Measurements from ENCODE around the gene CALY. TPM values are rescaled to one million over a fixed set of nuclear protein-coding genes. Genes with fewer than 3 reads are reported as not detected.

Gene CALY
- polyA plus RNA-seq, 1 of the 3 experiments (the other 2 are of a cell fraction), result 3.3 TPM

DNA sequence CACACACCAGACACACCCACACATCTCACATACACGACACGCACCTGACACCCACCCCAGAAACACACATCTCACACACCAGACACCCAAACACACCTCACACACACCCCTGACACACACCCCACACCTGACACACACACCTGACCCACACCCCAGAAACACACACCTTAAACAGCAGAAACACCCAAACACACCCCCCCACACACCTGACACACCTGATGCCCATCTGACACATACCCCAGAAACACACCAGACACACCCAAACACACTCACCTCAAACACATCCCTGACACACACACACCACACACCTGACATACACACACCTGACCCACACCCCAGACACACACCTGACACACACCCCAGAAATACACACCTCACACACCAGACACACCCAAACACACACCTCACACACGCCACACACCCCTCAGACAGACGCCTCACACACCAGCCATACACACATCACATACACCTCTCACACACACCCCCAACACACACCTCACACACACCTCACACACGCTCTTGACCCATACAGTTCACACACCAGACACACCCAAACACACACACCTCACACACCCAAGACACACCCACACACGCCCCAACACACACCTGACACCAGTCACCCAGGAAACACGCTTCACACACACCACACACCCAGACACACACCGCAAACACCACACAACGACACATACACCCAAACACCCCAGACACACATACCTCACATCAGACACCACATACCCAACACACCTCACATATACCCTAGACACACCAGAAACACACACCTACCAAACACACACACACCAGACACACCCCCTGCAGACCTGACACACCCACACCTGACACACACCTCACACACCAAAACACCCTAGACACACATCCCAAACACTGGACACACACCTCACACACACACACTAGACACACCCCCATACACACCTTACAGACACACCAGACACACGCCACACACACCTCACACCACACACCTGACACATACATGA is 1.7 kb upstream of the CALY start:
- Histone ChIP-seq H3K79me2 (ENCODE audit: insufficient read depth) (no peaks in the 10 kb centered on the region), H3K36me3 (replicated peaks in 1 of 2; ENCODE audit: control insufficient read depth in 1 of 2, insufficient read depth in 2 of 2, low read length in 1 of 2) (no peaks in the 10 kb centered on the region), H2AFZ (ENCODE audit: low read depth) (no peak overlapping the region), H3K27ac (ENCODE audit: low read depth in 2 of 2, low read length in 1 of 2) (no peak overlapping the region), H3K4me3 (ENCODE audit: low read depth in 2 of 2, low read length in 1 of 2) (no peak overlapping the region), H3K4me2 (no peak overlapping the region), H3K9me3 (no peaks in the 10 kb centered on the region), H3K9me2 (no peaks in the 10 kb centered on the region), H3F3A (replicated peaks; ENCODE audit: insufficient read depth) (no peaks in the 10 kb centered on the region), H3K9ac (no peak overlapping the region), H3K4me1 (ENCODE audit: control insufficient read depth in 1 of 2, insufficient read depth in 2 of 2, low read depth in 1 of 2, low read length in 1 of 2) (peaks cover 0 to 2% of the 10 kb centered on the region in 2 experiments; a peak in 2 of 4 replicates), H4K20me1 (ENCODE audit: insufficient read depth) (no peaks in the 10 kb centered on the region), H3K27me3 (ENCODE audit: insufficient read depth) (peaks cover 66% of the 10 kb centered on the region)
- 42% methylated on average over 10 of the region's 10 CpGs for WGBS (ENCODE audit: low lambda C conversion rate)
- TF ChIP-seq FOSL2 (IDR thresholded peaks at IDR 0.05; ENCODE audit: borderline replicate concordance, low read depth) (no peak), NRF1 (IDR thresholded peaks at IDR 0.05; ENCODE audit: low read depth, low read length) (no peak), EP300 (IDR thresholded peaks at IDR 0.05; ENCODE audit: borderline replicate concordance in 1 of 2, low read depth in 1 of 2, low read length in 1 of 2) (no peak)
- TF ChIP-seq, protein P1, sequence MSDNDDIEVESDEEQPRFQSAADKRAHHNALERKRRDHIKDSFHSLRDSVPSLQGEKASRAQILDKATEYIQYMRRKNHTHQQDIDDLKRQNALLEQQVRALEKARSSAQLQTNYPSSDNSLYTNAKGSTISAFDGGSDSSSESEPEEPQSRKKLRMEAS (IDR thresholded peaks at IDR 0.05; ENCODE audit: low read depth), result no peak
- TF ChIP-seq, protein P2, sequence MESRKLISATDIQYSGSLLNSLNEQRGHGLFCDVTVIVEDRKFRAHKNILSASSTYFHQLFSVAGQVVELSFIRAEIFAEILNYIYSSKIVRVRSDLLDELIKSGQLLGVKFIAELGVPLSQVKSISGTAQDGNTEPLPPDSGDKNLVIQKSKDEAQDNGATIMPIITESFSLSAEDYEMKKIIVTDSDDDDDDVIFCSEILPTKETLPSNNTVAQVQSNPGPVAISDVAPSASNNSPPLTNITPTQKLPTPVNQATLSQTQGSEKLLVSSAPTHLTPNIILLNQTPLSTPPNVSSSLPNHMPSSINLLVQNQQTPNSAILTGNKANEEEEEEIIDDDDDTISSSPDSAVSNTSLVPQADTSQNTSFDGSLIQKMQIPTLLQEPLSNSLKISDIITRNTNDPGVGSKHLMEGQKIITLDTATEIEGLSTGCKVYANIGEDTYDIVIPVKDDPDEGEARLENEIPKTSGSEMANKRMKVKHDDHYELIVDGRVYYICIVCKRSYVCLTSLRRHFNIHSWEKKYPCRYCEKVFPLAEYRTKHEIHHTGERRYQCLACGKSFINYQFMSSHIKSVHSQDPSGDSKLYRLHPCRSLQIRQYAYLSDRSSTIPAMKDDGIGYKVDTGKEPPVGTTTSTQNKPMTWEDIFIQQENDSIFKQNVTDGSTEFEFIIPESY (IDR thresholded peaks at IDR 0.05; ENCODE audit: borderline replicate concordance, low read depth), result no peak
- no peak for DNase-seq
- CTCF ChIA-PET, result no interaction called here
- POLR2A ChIA-PET, result no interaction called here

DNA sequence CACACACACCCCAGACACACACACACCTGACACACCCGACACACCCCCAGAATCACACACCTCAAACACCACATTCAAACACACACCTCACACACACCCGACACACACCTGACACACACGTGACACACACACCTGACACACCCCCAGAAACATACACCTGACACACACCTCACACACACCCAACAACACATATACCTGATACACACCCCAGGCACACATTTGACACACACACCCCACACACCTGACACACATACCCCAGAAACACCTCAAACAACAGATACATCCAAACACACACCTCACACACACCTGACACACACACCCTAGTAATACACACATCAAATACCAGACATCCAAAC is 652 bp upstream of the CALY start:
- Histone ChIP-seq H3K79me2 (ENCODE audit: insufficient read depth) (no peaks in the 10 kb centered on the region), H3K4me2 (no peak overlapping the region), H3F3A (replicated peaks; ENCODE audit: insufficient read depth) (no peaks in the 10 kb centered on the region), H3K4me3 (ENCODE audit: low read depth in 2 of 2, low read length in 1 of 2) (no peak overlapping the region), H3K9me3 (no peaks in the 10 kb centered on the region), H3K27ac (ENCODE audit: low read depth in 2 of 2, low read length in 1 of 2) (no peak overlapping the region), H3K36me3 (replicated peaks in 1 of 2; ENCODE audit: control insufficient read depth in 1 of 2, insufficient read depth in 2 of 2, low read length in 1 of 2) (no peaks in the 10 kb centered on the region), H3K4me1 (ENCODE audit: control insufficient read depth in 1 of 2, insufficient read depth in 2 of 2, low read depth in 1 of 2, low read length in 1 of 2) (peaks cover 0 to 2% of the 10 kb centered on the region in 2 experiments; a peak in 2 of 4 replicates), H4K20me1 (ENCODE audit: insufficient read depth) (no peaks in the 10 kb centered on the region), H3K27me3 (ENCODE audit: insufficient read depth) (peaks cover 66% of the 10 kb centered on the region), H3K9me2 (no peaks in the 10 kb centered on the region), H2AFZ (ENCODE audit: low read depth) (no peak overlapping the region), H3K9ac (no peak overlapping the region)
- 16% methylated on average over 3 of the region's 3 CpGs for WGBS (ENCODE audit: low lambda C conversion rate)
- DNase-seq, result no peak
- ChIA-PET POLR2A (no interaction called here), CTCF (no interaction called here)
- TF ChIP-seq, protein P3, sequence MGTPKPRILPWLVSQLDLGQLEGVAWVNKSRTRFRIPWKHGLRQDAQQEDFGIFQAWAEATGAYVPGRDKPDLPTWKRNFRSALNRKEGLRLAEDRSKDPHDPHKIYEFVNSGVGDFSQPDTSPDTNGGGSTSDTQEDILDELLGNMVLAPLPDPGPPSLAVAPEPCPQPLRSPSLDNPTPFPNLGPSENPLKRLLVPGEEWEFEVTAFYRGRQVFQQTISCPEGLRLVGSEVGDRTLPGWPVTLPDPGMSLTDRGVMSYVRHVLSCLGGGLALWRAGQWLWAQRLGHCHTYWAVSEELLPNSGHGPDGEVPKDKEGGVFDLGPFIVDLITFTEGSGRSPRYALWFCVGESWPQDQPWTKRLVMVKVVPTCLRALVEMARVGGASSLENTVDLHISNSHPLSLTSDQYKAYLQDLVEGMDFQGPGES (IDR thresholded peaks at IDR 0.05; ENCODE audit: low read depth, low read length), result no peak
- TF ChIP-seq, protein P4, sequence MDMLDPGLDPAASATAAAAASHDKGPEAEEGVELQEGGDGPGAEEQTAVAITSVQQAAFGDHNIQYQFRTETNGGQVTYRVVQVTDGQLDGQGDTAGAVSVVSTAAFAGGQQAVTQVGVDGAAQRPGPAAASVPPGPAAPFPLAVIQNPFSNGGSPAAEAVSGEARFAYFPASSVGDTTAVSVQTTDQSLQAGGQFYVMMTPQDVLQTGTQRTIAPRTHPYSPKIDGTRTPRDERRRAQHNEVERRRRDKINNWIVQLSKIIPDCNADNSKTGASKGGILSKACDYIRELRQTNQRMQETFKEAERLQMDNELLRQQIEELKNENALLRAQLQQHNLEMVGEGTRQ (IDR thresholded peaks at IDR 0.05; ENCODE audit: borderline replicate concordance, low read depth, low read length), result no peak

All from SK-N-SH (cell line).